RWPE1 (cell line): ENCODE measurements around the gene BORCS5.
A peak's percentile ranks its signal among the peaks of the same experiment; 100 is the strongest.

Experiments used
- CTCF ChIA-PET: fragments of 350-600 bp; sonication (Branson Sonifier 250); formaldehyde crosslinking; extraction: SDS; loops from one replicate; lab custom pipeline; 2021; lab: Yijun Ruan, JAX
- POLR2A ChIA-PET: fragments of 400-600 bp; formaldehyde crosslinking; extraction: SDS; loops from one replicate; lab custom pipeline; 2020; ENCODE audit warnings: antibody characterized with exemption; ENCODE audit not compliant: low non-redundant PET; lab: Yijun Ruan, JAX
- DNase-seq: peaks from one replicate; pipeline ENCODE4 v3.0.0; 2012; ENCODE audit warnings: low spot score
- H3K27ac ChIP-seq: fragments of 450-650 bp; 2 replicates; pipeline ENCODE4 v1.5.1; 2017
- CTCF ChIP-seq: fragments of 450-650 bp; conservative IDR thresholded peaks from 2 replicates; pipeline ENCODE4 v1.5.1; 2017; ENCODE audit warnings: low read depth, mild to moderate bottlenecking

The BORCS5 gene

GRCh38 chr12:12436831-12437345 is 80.0 kb downstream of the BORCS5 start:
- CTCF ChIA-PET, result no interaction called here
- POLR2A ChIA-PET, result no interaction called here
- DNase-seq, result no peak
- no peak for TF ChIP-seq CTCF
- no peak overlapping the region for H3K27ac ChIP-seq

GRCh38 chr12:12439636-12440035 is 82.8 kb downstream of the BORCS5 start:
- peak overlapping the region; percentile 73 for H3K27ac ChIP-seq
- CTCF ChIA-PET, result no interaction called here
- POLR2A ChIA-PET, result no interaction called here
- DNase-seq, result peak; percentile 90
- TF ChIP-seq CTCF, result no peak

GRCh38 chr12:12440784-12441428 is 84.0 kb downstream of the BORCS5 start:
- ChIA-PET CTCF (interaction anchor here (0.6 kb wide), 1 partner anchor 63 kb away, joined by 4 read pairs; no protein-coding TSS in a partner anchor), POLR2A (no interaction called here)
- TF ChIP-seq CTCF, result no peak
- no peak overlapping the region for H3K27ac ChIP-seq
- DNase-seq, result no peak

GRCh38 chr12:12441429-12441807 is 84.5 kb downstream of the BORCS5 start:
- ChIA-PET POLR2A (no interaction called here), CTCF (interaction anchor here (0.6 to 1.0 kb wide), 2 partner anchors 14 to 15 kb away, joined by 3 to 8 read pairs; no protein-coding TSS in a partner anchor)
- DNase-seq, result no peak
- no peak overlapping the region for H3K27ac ChIP-seq
- no peak for TF ChIP-seq CTCF

GRCh38 chr12:12441843-12442461 is 85.1 kb downstream of the BORCS5 start:
- ChIA-PET CTCF (interaction anchor here (0.6 to 1.0 kb wide), 2 partner anchors 14 to 15 kb away, joined by 3 to 8 read pairs; no protein-coding TSS in a partner anchor), POLR2A (no interaction called here)
- no peak for DNase-seq
- H3K27ac ChIP-seq, result no peak overlapping the region
- TF ChIP-seq CTCF, result no peak

GRCh38 chr12:12442548-12443071 is 85.7 kb downstream of the BORCS5 start:
- H3K27ac ChIP-seq, result no peak overlapping the region
- DNase-seq, result peak; percentile 35
- POLR2A ChIA-PET, result no interaction called here
- CTCF ChIA-PET, result interaction anchor here (1.0 kb wide), 1 partner anchor 14 kb away, joined by 3 read pairs; no protein-coding TSS in a partner anchor
- no peak for TF ChIP-seq CTCF
